ENCODE data around the gene ANKRD30A. TPM values are rescaled to one million over a fixed set of nuclear protein-coding genes. Genes with fewer than 3 reads are reported as not detected.

Gene ANKRD30A
- total RNA-seq, 4 donors from 2014 or later = 0.13 TPM; not detected in 3

GRCh38 chr10:37403776-37404175 lies 278.4 kb downstream of the ANKRD30A start:
- no peak for DNase-seq
- 58 to 62% methylated on average over 2 of the region's 2 CpGs for WGBS, 2 donors
- Histone ChIP-seq H3K27ac (no peak overlapping the region), H3K27me3 (no peaks in the 10 kb centered on the region), H3K4me3 (replicated peaks in 1 of 3) (no peak overlapping the region), H3K36me3 (no peaks in the 10 kb centered on the region), H3K9me3 (no peaks in the 10 kb centered on the region), H3K4me1 (no peaks in the 10 kb centered on the region)
- TF ChIP-seq, protein P1, sequence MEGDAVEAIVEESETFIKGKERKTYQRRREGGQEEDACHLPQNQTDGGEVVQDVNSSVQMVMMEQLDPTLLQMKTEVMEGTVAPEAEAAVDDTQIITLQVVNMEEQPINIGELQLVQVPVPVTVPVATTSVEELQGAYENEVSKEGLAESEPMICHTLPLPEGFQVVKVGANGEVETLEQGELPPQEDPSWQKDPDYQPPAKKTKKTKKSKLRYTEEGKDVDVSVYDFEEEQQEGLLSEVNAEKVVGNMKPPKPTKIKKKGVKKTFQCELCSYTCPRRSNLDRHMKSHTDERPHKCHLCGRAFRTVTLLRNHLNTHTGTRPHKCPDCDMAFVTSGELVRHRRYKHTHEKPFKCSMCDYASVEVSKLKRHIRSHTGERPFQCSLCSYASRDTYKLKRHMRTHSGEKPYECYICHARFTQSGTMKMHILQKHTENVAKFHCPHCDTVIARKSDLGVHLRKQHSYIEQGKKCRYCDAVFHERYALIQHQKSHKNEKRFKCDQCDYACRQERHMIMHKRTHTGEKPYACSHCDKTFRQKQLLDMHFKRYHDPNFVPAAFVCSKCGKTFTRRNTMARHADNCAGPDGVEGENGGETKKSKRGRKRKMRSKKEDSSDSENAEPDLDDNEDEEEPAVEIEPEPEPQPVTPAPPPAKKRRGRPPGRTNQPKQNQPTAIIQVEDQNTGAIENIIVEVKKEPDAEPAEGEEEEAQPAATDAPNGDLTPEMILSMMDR (IDR thresholded peaks at IDR 0.05) = no peak
- TF ChIP-seq POLR2A (IDR thresholded peaks at IDR 0.05) = no peak
- intact Hi-C loops (cut with DNase I) = no loop called here

Small RNA genes lying within 50 kb of the gene (small RNA-seq; reads per million reads assigned to genes)
- gene RF00019 (not detected), gene RN7SL314P (not detected), gene RNU6-811P (not detected)
